H1 (cell line): ENCODE measurements around the gene TPD52L2.

Source experiments
- ASH2L ChIP-seq: fragments of 200-600, 300-600 bp; sonication (generic); IDR thresholded peaks from one replicate; pipeline ENCODE4 v1.7.1; 2017; ENCODE audit warnings: low read length
- BACH1 ChIP-seq: IDR thresholded peaks from 2 replicates; pipeline ENCODE4 v1.6.1; 2012; ENCODE audit warnings: low read length, improper control_type of control experiment
- CTCF ChIP-seq, 3 experiments: IDR thresholded peaks; 1 replicate in 2 of 3; 2 replicates in 1 of 3; pipeline versions ENCODE4 v1.5.1 to v1.6.1; 2011; ENCODE audit warnings: low read length in 3 of 3, mild to moderate bottlenecking in 3 of 3, inconsistent platforms in 2 of 3, low read depth in 1 of 3, moderate library complexity in 1 of 3; ENCODE audit not compliant: insufficient read depth in 1 of 3; ENCODE audit errors: control extremely low read depth in 1 of 3
- EGR1 ChIP-seq: IDR thresholded peaks from 2 replicates; pipeline ENCODE4 v1.6.1; 2011; ENCODE audit warnings: low read depth, low read length, borderline replicate concordance
- KDM5A ChIP-seq: fragments of 200-600 bp; IDR thresholded peaks from 2 replicates; pipeline ENCODE4 v1.7.1; 2012; ENCODE audit warnings: mild to moderate bottlenecking, low read length, inconsistent platforms, mixed read lengths
- NANOG ChIP-seq: IDR thresholded peaks from 2 replicates; pipeline ENCODE4 v1.6.1; 2011; ENCODE audit warnings: low read length, low read depth, mild to moderate bottlenecking, inconsistent platforms; ENCODE audit not compliant: insufficient read depth, poor library complexity, severe bottlenecking
- RXRA ChIP-seq: IDR thresholded peaks from 2 replicates; pipeline ENCODE4 v1.6.1; 2011; ENCODE audit warnings: low read depth, mild to moderate bottlenecking, low read length, moderate library complexity; ENCODE audit not compliant: insufficient read depth

GRCh38 chr20:63908008-63908682 lies 43.1 kb downstream of the TPD52L2 start:
- TF ChIP-seq CTCF (IDR thresholded peaks at IDR 0.05; ENCODE audit: control extremely low read depth in 1 of 3, insufficient read depth in 1 of 3, low read depth in 1 of 3, low read length in 3 of 3) (no peak), KDM5A (no peak), ASH2L (no peak), EGR1 (no peak), BACH1 (no peak), NANOG (no peak), RXRA (no peak)
